Measurements from ENCODE around the gene BPIFB2. TPM values are rescaled to one million over a fixed set of nuclear protein-coding genes. Genes with fewer than 3 reads are reported as not detected.

BPIFB2 gene
- total RNA-seq, 1 experiment from 2014 or later = 0.15 TPM

DNA sequence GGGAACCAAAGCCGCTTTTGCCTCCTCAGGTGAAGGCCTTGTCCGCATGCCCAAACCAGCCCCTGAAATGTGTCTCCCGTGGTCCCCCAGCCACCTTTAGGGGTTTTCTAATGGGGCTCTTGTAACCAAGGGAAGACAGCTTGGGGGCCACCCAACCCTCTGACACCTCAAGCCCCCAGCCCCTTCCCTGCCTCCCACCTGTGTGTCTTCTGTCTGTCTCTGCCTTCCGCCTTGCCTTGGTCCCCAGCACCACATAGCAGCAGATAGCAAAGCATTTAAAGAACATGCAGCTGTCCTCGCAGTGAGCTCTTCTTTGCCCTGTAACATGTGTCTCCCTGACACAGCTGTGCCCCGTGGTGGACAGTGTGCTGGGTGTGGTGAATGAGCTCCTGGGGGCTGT, 55.8 kb downstream of the BPIFB2 start:
- BruUV-seq (replicated peaks) = no TSS peak
- DNase-seq (ENCODE audit: low read depth, low spot score) (no peak), ATAC-seq (no peak)
- H3K4me1 ChIP-seq (ENCODE audit: control insufficient read depth in 1 of 2, insufficient read depth in 2 of 2, low read length in 2 of 2) = no peaks in the 10 kb centered on the region
- H3K9me2 ChIP-seq (ENCODE audit: insufficient read depth) = no peaks in the 10 kb centered on the region
- H3K4me2 ChIP-seq (ENCODE audit: low read length) = no peak overlapping the region
- TF ChIP-seq CEBPB (IDR thresholded peaks at IDR 0.05; ENCODE audit: low read depth) = no peak
- no peak for TF ChIP-seq ELF1 (IDR thresholded peaks at IDR 0.05; ENCODE audit: borderline replicate concordance, low read depth)
- TF ChIP-seq SIN3A (IDR thresholded peaks at IDR 0.05; ENCODE audit: low read depth) = no peak
- TF ChIP-seq ZFX (IDR thresholded peaks at IDR 0.05) = no peak
- TF ChIP-seq POLR2AphosphoS5 (IDR thresholded peaks at IDR 0.05; ENCODE audit: low read depth, low read length) = no peak
- TF ChIP-seq POLR2A (IDR thresholded peaks at IDR 0.05; ENCODE audit: borderline replicate concordance, extremely low read depth, insufficient read depth, insufficient read length) = no peak
- TF ChIP-seq, protein P1, sequence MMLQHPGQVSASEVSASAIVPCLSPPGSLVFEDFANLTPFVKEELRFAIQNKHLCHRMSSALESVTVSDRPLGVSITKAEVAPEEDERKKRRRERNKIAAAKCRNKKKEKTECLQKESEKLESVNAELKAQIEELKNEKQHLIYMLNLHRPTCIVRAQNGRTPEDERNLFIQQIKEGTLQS (IDR thresholded peaks at IDR 0.05) = no peak
- no peak for TF ChIP-seq TCF7L2 (IDR thresholded peaks at IDR 0.05; ENCODE audit: borderline replicate concordance, extremely low read depth, insufficient read depth, insufficient read length)
- TF ChIP-seq SRF (IDR thresholded peaks at IDR 0.05; ENCODE audit: low read depth) = no peak
- TF ChIP-seq, protein P2, sequence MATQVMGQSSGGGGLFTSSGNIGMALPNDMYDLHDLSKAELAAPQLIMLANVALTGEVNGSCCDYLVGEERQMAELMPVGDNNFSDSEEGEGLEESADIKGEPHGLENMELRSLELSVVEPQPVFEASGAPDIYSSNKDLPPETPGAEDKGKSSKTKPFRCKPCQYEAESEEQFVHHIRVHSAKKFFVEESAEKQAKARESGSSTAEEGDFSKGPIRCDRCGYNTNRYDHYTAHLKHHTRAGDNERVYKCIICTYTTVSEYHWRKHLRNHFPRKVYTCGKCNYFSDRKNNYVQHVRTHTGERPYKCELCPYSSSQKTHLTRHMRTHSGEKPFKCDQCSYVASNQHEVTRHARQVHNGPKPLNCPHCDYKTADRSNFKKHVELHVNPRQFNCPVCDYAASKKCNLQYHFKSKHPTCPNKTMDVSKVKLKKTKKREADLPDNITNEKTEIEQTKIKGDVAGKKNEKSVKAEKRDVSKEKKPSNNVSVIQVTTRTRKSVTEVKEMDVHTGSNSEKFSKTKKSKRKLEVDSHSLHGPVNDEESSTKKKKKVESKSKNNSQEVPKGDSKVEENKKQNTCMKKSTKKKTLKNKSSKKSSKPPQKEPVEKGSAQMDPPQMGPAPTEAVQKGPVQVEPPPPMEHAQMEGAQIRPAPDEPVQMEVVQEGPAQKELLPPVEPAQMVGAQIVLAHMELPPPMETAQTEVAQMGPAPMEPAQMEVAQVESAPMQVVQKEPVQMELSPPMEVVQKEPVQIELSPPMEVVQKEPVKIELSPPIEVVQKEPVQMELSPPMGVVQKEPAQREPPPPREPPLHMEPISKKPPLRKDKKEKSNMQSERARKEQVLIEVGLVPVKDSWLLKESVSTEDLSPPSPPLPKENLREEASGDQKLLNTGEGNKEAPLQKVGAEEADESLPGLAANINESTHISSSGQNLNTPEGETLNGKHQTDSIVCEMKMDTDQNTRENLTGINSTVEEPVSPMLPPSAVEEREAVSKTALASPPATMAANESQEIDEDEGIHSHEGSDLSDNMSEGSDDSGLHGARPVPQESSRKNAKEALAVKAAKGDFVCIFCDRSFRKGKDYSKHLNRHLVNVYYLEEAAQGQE (IDR thresholded peaks at IDR 0.05; ENCODE audit: low read depth) = no peak
- TF ChIP-seq, protein P3, sequence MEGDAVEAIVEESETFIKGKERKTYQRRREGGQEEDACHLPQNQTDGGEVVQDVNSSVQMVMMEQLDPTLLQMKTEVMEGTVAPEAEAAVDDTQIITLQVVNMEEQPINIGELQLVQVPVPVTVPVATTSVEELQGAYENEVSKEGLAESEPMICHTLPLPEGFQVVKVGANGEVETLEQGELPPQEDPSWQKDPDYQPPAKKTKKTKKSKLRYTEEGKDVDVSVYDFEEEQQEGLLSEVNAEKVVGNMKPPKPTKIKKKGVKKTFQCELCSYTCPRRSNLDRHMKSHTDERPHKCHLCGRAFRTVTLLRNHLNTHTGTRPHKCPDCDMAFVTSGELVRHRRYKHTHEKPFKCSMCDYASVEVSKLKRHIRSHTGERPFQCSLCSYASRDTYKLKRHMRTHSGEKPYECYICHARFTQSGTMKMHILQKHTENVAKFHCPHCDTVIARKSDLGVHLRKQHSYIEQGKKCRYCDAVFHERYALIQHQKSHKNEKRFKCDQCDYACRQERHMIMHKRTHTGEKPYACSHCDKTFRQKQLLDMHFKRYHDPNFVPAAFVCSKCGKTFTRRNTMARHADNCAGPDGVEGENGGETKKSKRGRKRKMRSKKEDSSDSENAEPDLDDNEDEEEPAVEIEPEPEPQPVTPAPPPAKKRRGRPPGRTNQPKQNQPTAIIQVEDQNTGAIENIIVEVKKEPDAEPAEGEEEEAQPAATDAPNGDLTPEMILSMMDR (IDR thresholded peaks at IDR 0.05 in 2 of 3, conservative IDR thresholded peaks at IDR 0.05 in 1 of 3; ENCODE audit: borderline replicate concordance in 1 of 3, insufficient read depth in 1 of 3, low read depth in 2 of 3, low read length in 2 of 3) = no peak
- TF ChIP-seq FOSL1 (IDR thresholded peaks at IDR 0.05; ENCODE audit: low read depth) = no peak
- TF ChIP-seq, protein P4, sequence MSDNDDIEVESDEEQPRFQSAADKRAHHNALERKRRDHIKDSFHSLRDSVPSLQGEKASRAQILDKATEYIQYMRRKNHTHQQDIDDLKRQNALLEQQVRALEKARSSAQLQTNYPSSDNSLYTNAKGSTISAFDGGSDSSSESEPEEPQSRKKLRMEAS (IDR thresholded peaks at IDR 0.05) = no peak
- TF ChIP-seq JUND (IDR thresholded peaks at IDR 0.05) = no peak
- no peak for TF ChIP-seq EGR1 (IDR thresholded peaks at IDR 0.05; ENCODE audit: low read depth)
- ChIA-PET POLR2A (no interaction called here), CTCF (no interaction called here), RAD21 (ENCODE audit: low non-redundant PET in 1 of 2, low total read pairs in 2 of 2, uncharacterized antibody in 2 of 2, unreplicated experiment in 2 of 2) (no interaction called here)
- no peak overlapping the region for H3K27ac ChIP-seq (ENCODE audit: low read depth, low read length)
- no peaks in the 10 kb centered on the region for H3K9me3 ChIP-seq (ENCODE audit: control insufficient read depth in 1 of 2, insufficient read depth in 1 of 2, low read depth in 1 of 2, low read length in 2 of 2)
- intact Hi-C loops (cut with micrococcal nuclease) = no loop called here
- H3K79me2 ChIP-seq (ENCODE audit: insufficient read depth, low read length) = no peaks in the 10 kb centered on the region
- no peak overlapping the region for H3K9ac ChIP-seq (ENCODE audit: low read length)
- no peaks in the 10 kb centered on the region for H3K27me3 ChIP-seq (ENCODE audit: insufficient read depth, low read length)
- no peak overlapping the region for H3K4me3 ChIP-seq (replicated peaks in 1 of 2; ENCODE audit: low read depth in 1 of 2, low read length in 2 of 2)
- no peak overlapping the region for H2AFZ ChIP-seq (ENCODE audit: low read depth, low read length, poor library complexity, severe bottlenecking)
- H3K36me3 ChIP-seq (ENCODE audit: control insufficient read depth in 1 of 2, insufficient read depth in 2 of 2, low read length in 2 of 2) = no peaks in the 10 kb centered on the region
- H4K20me1 ChIP-seq (ENCODE audit: insufficient read depth) = no peaks in the 10 kb centered on the region

Data from HCT116 (cell line).